GM19240 (cell line): ENCODE results near the gene CUL4B.
"Not testable (repeated sequence)": the region's sequence is repeated elsewhere in the genome, so short reads cannot be mapped to it uniquely, and the experiment has no call there.

ENCODE experiments used
- DNase-seq: peaks from one replicate; pipeline ENCODE4 v3.0.0; 2011; ENCODE audit warnings: low spot score; ENCODE audit not compliant: insufficient read length

Gene CUL4B

GRCh38 chrX:120534413-120535205 is 26.2 kb downstream of the CUL4B start:
- DNase-seq = no peak

DNA sequence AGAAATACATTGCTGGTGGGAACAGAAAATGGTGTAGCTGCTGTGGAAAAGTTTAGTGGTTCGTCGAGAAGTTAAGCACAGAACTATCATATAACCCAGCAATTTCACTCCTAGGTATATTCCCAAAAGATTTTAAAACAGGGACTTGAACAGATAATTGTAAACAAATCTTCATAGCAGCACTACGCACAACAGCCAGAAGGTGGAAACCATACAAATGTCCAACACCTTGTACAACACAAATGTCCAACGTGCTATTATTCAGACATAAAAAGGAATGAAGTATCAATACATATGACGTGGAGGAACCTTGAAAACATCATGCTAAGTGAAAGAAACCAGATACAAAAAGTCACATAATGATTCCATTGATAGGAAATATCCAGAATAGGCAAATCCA is 37.9 kb downstream of the CUL4B start:
- DNase-seq = no peak

DNA sequence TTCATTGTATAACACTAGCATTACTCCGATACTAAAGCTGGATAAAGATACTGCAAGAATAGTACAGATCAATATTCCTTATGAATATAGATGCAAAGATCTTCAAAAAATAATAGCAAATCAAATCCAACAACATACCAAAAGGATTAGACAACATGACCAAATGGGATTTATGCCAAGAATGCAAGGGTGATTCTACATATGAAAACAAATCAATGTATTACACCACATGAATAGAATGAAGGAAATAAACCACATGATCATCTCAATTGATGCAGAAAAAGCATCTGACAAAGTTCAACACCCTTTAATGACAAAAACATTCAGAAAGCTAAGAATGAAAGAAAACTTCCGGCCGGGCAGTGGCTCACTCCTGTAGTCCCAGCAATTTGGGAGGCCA is 42.8 kb downstream of the CUL4B start:
- DNase-seq = no peak

- no peak for DNase-seq
Observed at GRCh38 chrX:120514236-120514635, 46.5 kb downstream of the CUL4B start.

- DNase-seq = no peak
Observed at GRCh38 chrX:120512627-120513026, 48.1 kb downstream of the CUL4B start.

GRCh38 chrX:120512222-120512621 is 48.5 kb downstream of the CUL4B start:
- DNase-seq = no peak

DNA sequence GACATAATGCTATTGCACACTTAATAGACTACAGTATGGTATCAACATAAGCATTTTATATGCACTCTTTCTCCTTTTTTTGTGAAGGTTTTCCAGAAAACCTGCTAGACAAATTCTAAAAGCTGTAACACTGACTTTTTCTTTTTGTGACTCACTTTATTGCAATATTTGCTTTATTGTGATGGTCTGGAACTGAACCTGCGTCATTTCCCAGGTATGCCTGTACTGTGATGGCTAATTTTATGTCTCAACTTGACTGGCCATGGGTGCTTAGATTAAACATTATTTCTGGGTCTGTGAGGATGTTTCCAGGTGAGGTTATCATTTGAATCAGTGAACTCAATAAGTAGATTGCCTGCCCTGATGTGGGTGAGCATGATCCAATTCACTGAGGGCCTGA is 56.2 kb downstream of the CUL4B start:
- no peak for DNase-seq

DNA sequence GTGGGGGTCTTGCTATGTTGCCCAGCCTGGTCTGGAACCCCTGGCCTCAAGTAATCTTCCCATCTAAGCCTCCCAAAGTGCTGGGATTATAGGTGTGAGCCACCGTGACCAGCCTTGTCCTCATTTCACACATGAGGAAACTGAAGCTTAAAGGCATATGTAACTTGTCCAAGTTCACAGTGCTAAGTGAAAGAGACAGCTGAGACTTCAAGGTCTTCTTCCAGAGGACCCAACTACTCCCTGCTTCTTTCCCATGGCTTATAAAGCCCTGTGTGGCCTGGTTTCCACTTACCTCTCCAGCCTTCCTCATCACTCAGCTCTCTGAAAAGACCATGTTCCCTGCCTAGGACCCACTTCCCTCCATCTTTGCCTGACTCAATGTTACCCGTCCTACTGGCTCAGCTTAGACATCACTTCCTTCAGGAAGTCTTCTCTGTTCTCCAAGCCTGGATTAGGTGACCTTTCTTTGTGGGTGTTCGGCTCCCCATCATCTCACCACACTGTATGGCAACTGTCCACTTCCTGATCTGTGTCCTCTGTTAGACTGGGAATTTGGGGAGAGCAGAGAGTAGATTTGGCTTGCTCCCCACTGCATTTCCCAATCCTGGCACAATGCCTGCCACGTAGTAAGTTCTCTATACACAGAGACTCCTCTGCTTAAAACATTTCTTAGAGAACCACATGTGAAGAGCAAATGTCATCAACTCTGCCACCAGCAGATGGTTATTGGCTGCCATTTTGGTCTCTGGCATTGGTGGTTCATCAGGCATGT is 61.3 kb downstream of the CUL4B start:
- no peak for DNase-seq

DNA sequence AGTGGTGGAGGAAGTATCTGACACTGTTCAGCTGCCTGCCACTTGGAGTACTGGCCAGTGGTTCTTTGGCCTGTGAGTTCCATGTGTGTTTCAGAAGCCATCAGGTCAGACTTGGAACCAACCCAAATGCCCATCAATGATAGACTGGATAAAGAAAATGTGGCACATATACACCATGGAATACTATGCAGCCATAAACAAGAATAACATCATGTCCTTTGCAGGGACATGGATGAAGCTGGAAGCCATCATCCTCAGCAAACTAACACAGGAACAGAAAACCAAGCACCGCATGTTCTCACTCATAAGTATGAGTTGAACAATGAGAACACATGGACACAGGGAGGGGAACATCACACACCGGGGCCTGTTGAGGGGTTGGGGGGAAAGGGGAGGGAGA is 70.6 kb downstream of the CUL4B start:
- DNase-seq = not testable (repeated sequence)

- no peak for DNase-seq
Observed at GRCh38 chrX:120486786-120487185, 74.0 kb downstream of the CUL4B start.

DNA sequence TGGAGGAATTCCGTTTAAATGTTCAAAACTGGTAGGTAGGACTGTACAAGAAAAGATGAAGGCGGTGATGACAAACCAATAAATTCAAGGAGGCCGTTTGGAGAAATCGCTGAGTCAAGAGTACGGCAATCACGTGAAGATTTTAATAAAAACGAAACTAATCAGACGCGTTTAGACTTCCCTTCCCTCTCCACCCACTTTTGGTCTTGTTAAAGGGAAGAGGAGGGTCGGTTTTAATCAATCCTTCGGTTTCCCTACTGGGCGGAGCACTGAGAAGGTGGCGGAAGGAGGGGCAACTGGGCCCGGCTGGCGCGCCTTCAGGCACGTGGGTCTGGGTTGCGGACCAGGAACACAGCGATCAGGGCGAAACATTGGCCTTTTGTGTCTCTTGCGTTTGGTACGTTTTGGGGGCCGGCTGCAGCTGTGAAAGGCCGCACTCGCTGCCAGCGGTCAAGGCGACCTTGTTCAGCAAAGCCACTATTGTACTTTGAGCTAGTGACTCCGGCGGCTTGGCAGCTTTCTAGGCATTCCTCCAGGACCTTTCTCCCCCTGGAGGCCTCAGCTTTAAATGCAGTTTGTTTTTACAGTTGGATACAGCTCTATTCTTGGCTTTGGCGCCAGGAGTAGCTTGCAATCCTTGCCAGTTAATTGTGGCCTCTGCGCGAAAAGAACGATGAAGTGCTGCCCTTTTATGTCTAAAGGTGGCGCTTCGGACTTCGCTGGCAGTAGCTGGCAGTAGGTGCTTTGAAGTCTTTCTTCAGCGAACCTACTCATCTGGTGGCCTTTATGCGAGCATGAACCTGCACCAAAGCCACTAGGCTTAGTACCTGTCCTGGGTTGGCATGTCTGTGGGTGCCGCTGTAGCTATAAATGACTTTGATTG is 74.9 kb downstream of the CUL4B start:
- DNase-seq = peak; percentile 14

GRCh38 chrX:120485315-120485637 is 75.5 kb downstream of the CUL4B start:
- no peak for DNase-seq

GRCh38 chrX:120477453-120477852 is 83.3 kb downstream of the CUL4B start:
- DNase-seq = no peak

DNA sequence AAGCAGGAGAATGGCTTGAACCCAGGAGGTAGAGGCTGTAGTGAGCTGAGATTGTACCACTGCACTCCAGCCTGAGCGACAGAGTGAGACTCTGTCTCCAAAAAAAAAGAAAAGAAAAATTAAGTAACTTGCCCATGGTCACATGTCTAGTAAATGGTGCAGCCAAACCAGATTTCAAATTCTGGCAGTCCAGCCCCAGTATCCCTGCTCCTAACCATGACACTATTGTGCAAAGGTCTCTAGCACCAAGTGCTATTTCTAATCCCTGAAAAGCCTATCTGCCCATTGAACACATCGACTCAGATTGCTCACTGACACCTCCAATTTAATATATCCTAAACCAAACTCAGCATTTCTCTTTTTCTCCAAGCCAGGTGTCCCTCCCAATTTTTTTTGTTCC is 84.0 kb downstream of the CUL4B start:
- DNase-seq = no peak

DNA sequence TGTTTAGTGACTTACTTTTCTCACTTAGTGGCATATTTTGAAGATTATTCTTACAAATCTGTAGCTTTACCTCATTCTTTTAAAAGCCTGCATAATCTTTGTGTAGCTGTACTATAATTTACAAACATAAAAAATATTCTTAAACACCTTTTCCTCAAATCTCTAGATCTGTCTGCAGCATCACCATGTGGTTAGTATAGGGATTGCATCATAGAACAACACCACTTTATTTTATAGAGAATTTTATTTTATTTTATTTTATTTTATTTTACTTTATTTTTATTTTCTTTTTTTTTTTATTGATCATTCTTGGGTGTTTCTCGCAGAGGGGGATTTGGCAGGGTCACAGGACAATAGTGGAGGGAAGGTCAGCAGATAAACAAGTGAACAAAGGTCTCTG is 85.3 kb downstream of the CUL4B start:
- DNase-seq = not testable (repeated sequence)
